T-helper 9 cell (primary cell): ENCODE measurements around the gene DDT.
"Not testable (repeated sequence)": the region's sequence is repeated elsewhere in the genome, so short reads cannot be mapped to it uniquely, and the experiment has no call there.

Source experiments
- DNase-seq: peaks from one replicate; pipeline ENCODE4 v3.0.0-alpha.2; 2020
- total RNA-seq, 2 donors: gene quantifications; one replicate each; lab custom pipeline; 2026; lab: John Stamatoyannopoulos, UW

DDT gene
- total RNA-seq = 6.5 to 7.8 reads per million in 2 donors

- DNase-seq = not testable (repeated sequence)
Observed at GRCh38 chr22:23974345-23974744, at the start of gene DDT. DDT (minus strand) TSS chr22:23974441; CDS start chr22:23974414, 27 bp downstream.

DNA sequence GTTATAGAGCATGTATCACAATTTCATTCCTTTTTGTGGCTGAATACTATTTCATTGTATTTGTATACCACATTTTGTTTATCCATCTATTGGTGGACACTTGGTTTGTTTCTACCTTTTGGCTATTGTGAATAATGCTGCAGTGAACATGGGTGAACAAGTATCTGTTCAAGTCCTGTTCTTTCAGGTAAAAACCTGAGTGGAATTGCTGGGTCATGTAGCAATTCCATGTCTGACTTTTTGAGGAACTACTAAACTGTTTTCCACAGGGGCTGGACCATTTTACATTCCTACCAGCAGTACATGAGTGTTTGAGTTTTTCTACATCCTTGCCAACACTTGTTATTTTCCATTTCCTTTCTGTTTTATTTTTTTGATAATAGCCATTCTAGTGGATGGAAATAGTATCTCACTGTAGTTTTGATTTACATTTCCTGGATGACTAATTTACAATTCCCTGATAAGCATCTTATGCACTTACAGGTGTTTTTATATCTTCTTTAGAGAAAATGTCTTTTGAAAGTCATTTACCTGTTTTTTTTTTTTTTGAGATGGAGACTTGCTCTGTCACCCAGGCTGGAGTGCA is 49.1 kb upstream of the DDT start:
- DNase-seq = no peak

- no peak for DNase-seq
Observed at GRCh38 chr22:24021304-24021703, 47.1 kb upstream of the DDT start.

DNA sequence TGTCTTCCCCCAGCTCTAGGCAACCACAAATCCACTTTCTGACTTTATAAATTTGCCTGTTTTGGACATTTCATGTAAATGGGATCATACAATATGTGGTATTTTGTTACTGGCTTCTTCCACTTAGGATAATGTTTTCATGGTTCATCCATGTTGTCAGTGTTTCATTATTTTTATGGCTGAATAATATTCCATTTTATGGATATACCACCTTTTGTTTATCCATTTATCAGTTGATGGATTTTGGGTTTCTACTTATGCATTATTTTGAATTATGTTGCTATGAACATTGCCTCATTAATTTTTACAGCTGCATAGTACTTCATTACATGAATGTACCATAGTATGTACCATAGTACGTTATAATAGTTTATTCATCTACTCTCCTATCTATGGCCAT is 41.9 kb upstream of the DDT start:
- no peak for DNase-seq

DNA sequence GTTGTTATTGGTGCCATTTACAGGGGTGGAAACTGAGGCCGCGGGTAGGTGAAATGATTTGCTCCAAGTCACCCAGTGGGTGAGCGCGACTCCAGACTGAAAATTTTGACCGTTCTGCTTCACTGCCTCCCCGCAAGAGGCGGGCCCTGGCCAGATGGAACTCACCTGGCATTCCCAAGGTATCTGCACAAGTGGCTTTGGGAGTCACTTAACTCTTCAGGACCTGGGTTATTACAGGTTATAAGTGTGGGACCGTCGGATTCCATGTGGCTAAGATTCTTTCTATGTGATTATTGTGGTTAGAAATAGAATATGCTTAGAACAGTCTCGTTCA is 37.5 kb upstream of the DDT start:
- DNase-seq = no peak

GRCh38 chr22:24010018-24010391 is 35.8 kb upstream of the DDT start:
- no peak for DNase-seq

GRCh38 chr22:24009227-24010017 is 35.2 kb upstream of the DDT start:
- no peak for DNase-seq

GRCh38 chr22:24008381-24009226 is 34.4 kb upstream of the DDT start:
- DNase-seq = no peak

DNA sequence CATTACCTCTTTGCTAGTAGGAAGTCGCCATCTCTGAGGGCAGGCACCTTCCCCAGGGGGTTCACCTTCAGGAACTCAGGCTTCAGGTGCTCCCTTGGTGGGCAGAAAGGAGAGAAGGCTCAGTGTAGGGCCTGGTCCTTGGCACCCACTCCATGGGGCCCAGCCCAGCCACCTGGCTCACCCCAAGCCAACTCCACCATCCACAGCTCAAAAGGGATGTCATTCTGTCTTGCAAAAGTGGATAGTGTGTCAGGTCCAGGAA is 33.7 kb upstream of the DDT start:
- DNase-seq = no peak

DNA sequence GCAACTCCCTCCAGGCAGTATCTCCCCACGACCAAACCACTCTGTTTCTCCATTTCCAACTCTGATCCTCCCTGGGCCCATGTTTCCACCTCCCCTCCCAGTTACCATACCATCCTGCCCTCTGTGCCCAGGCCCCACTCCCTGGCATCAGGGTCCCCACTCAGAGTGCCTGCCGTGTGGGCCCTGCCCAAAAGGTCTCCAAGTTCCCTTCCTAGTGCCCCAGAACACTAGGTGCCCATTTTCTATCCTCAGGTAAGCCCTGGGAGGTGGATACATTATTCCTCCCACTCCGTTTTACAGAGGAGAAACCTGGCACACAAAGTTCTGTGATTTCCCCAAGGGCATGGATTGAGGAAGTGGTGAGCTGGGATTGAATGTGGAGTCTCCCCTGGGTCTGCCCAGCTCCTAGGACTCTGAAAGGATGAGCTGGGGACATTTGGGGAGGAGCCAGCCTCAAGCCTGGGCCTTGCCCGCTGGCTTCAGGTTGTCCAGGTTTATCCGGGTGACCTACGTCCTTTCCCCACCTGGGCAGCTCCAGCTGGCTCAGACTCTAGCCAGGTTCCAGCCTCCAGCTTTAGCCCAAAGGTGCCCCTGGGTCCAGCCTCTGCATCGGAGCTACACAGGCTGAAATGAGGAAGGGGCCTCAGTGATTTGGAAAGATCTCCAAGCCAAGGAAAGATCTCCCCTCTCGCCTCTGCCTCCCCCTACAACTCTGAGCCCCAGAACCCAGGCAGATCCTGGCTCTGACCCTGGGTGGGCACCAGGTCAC is 33.2 kb upstream of the DDT start:
- DNase-seq = no peak

DNA sequence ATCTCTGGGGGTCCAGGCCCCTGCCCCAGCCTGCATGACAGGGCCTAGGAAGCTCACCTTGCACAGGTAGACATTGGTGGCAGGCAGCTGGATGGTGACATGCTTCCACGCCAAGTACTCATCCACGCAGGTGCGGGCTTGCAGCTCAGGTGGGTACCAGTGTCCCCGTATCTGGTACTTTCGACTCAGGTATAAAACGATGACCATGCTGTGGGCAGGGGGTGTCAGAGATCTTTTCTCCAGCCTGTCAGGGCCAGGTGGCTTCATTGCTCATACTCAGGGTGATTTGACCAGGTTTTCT is 32.6 kb upstream of the DDT start:
- no peak for DNase-seq

GRCh38 chr22:24006207-24006913 is 32.1 kb upstream of the DDT start:
- DNase-seq = no peak

- no peak for DNase-seq
Observed at GRCh38 chr22:24005201-24005600, 31.0 kb upstream of the DDT start, which contains the start of gene GSTT4. GSTT4 (minus strand) TSS chr22:24005453; CDS start chr22:24005356, 97 bp downstream.

DNA sequence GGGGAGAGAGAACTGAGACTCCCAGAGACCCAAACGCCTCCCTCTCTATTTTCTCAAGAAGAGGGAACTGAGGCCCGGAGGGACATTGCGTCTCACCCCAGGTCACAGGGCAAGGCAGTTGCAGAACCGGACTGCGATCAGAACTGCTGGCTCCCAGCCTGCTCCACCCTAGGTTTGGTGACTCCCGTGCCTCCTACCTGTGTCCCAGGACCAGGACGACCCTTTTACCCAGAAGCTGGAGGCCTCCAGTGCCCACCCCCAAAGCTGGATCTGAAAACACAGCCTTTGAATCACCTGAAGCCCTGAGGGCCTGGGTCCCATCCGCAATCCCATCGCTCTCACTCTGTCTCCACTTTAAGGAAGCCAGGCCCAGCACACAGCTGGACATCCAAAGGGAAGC is 29.6 kb upstream of the DDT start:
- no peak for DNase-seq

- DNase-seq = no peak
Observed at GRCh38 chr22:24002851-24003250, 28.6 kb upstream of the DDT start.

GRCh38 chr22:24002272-24002671 is 28.0 kb upstream of the DDT start:
- no peak for DNase-seq

DNA sequence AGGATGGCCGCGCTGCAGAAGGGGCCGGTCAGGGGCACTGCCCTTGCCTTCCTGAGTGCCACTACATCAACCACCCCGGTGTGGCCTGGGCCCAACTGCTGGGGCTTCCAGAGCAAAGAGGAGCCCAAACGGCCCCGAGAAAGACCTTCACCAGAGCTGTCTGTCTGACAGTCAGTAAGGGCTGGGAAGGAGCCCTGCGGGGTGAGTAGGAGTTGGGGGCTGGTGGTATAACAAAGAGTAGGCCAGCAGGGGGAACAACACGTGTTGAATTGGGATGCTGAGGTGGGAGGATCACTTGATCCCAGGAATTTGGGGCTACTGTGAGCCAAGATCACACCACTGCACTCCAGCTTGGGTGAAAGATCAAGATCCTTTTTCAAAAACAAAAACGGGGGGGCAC is 27.1 kb upstream of the DDT start:
- no peak for DNase-seq

- not testable (repeated sequence) for DNase-seq
Observed at GRCh38 chr22:23999779-24000178, 25.5 kb upstream of the DDT start.

DNA sequence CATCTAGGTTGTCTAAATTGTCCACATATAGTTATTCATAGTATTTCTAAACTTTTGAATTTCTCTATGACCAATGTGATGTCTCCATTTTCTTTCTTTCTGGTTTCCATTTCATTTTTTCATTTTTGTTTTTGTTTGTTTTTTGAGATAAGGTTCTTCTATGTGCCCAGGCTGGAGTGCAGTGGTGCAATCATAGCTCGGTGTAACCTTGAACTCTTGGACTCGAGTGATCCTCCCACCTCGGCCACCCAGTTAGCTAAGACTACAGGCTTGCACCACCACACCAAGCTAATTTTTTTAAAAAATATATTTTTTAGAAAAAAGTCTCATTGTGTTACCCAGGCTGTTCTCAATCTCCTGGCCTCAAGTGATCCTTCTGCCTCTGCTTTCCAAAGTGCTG is 22.9 kb upstream of the DDT start:
- no peak for DNase-seq

GRCh38 chr22:23993581-23994177 is 19.4 kb upstream of the DDT start:
- DNase-seq = not testable (repeated sequence)

DNA sequence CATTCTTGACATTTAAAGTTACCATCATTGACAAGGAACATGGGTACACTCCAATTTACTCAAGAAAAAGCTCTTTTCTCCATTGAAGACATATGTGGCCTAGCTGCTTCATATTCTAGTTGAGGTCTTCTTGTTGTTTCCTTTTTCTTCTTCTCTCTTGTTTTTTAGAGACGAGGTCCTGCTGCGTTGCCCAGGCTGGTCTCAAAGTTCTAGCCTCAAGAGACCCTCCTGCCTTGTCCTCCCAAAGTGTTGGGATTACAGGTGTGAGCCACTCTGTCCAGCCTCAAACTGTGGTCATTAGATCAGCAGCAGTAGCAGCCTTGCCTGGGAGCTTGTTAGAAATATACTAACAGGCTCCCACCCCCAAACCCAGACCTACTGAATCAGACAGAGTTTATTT is 18.8 kb upstream of the DDT start:
- DNase-seq = not testable (repeated sequence)

DNA sequence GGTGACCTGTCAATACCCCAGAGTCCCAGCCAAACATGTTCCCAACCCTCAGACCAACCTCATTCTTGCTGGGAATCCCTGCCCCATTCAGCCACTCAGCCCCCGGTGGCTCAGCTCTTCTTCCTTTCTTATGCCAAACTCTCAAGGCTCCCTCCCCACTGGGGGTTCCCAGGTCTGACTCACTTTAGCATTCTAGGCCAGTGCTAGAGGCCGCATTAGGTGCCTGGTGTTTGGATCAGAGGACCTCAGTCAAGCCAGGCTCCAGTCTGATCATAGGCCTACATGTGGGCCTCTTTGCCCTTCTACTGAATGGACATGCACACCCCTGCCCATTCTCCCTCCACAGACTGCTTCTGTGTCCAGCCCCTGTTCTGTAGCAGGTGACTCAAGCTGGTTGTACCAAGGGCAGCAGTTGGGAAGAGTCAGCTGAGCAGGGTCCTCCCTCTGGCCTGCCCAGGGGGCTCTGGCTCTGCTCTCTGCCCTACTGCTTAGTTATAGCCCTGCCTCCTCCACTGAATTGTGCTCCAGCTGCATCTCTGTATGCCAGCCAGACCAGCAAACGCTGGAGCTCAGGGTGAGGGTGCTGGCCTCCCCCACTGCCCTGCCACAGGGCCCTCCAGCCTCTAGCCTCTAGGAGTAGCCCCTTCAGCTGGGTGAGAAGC is 15.5 kb upstream of the DDT start:
- not testable (repeated sequence) for DNase-seq
